Fibroblast of lung (primary cell): Measurements from ENCODE around the gene CENPVL1. TPM values are rescaled to one million over a fixed set of nuclear protein-coding genes. Genes with fewer than 3 reads are reported as not detected.
"Not testable (repeated sequence)": the region's sequence is repeated elsewhere in the genome, so short reads cannot be mapped to it uniquely, and the experiment has no call there.

Experiments
- DNase-seq, 2 donors: peaks; one replicate each; pipeline versions ENCODE4 v3.0.0 to v3.0.0-alpha.2; 2010; ENCODE audit warnings: low read depth in 2 of 2
- H2AFZ ChIP-seq: 2 replicates; pipeline ENCODE4 v1.5.1; 2012; ENCODE audit warnings: low read length, control low read depth, inconsistent platforms
- H3K27ac ChIP-seq: 2 replicates; pipeline ENCODE4 v1.5.1; 2011; ENCODE audit warnings: low read length, control low read depth; ENCODE audit not compliant: insufficient read depth
- H3K27me3 ChIP-seq: 2 replicates; pipeline ENCODE4 v1.5.1; 2011; ENCODE audit warnings: mild to moderate bottlenecking, low read length; ENCODE audit not compliant: control insufficient read depth, insufficient read depth
- H3K36me3 ChIP-seq: 2 replicates; pipeline ENCODE4 v1.5.1; 2011; ENCODE audit warnings: low read length; ENCODE audit not compliant: control insufficient read depth, insufficient read depth
- H3K4me1 ChIP-seq: 2 replicates; pipeline ENCODE4 v1.5.1; 2011; ENCODE audit warnings: low read length; ENCODE audit not compliant: control insufficient read depth, insufficient read depth; ENCODE audit errors: extremely low read depth
- H3K4me2 ChIP-seq: 2 replicates; pipeline ENCODE4 v1.5.1; 2011; ENCODE audit warnings: low read length, control low read depth; ENCODE audit not compliant: insufficient read depth; ENCODE audit errors: extremely low read depth
- H3K4me3 ChIP-seq, 4 experiments: fragments of 200-600 bp in 1 of 4; sonication (generic) in 1 of 4; replicated peaks in 1 of 4; 2 replicates each; pipeline ENCODE4 v1.5.1; 2011 to 2016; ENCODE audit warnings: low read length in 4 of 4, low read depth in 3 of 4, mild to moderate bottlenecking in 3 of 4, control low read depth in 2 of 4, inconsistent platforms in 1 of 4, mixed read lengths in 1 of 4; ENCODE audit not compliant: insufficient read depth in 1 of 4; ENCODE audit errors: control extremely low read depth in 1 of 4
- H3K79me2 ChIP-seq: 2 replicates; pipeline ENCODE4 v1.5.1; 2012; ENCODE audit warnings: mild to moderate bottlenecking, low read length, inconsistent platforms; ENCODE audit not compliant: control insufficient read depth, insufficient read depth
- H3K9ac ChIP-seq: 2 replicates; pipeline ENCODE4 v1.5.1; 2011; ENCODE audit warnings: mild to moderate bottlenecking, low read length, control low read depth; ENCODE audit not compliant: insufficient read depth
- H3K9me3 ChIP-seq: 2 replicates; pipeline ENCODE4 v1.5.1; 2012; ENCODE audit warnings: low read depth, low read length; ENCODE audit not compliant: control insufficient read depth, insufficient read depth
- H4K20me1 ChIP-seq: 2 replicates; pipeline ENCODE4 v1.5.1; 2011; ENCODE audit warnings: low read length; ENCODE audit not compliant: control insufficient read depth, insufficient read depth; ENCODE audit errors: extremely low read depth
- CTCF ChIP-seq, 2 donors: IDR thresholded peaks in 1 of 2; conservative IDR thresholded peaks in 1 of 2; 1 replicate in 1 of 2; 2 replicates in 1 of 2; pipeline ENCODE4 v1.5.1; 2011 to 2012; ENCODE audit warnings: low read length in 2 of 2, control low read depth in 1 of 2, inconsistent platforms in 1 of 2, low read depth in 1 of 2, mild to moderate bottlenecking in 1 of 2
- EZH2 ChIP-seq: IDR thresholded peaks from 2 replicates; pipeline ENCODE4 v1.5.1; 2012; ENCODE audit warnings: low read length, control low read depth, mild to moderate bottlenecking; ENCODE audit errors: missing control alignments
- polyA minus RNA-seq: library from RNA; depleted of rRNA, polyadenylated mRNA; stranded (reverse); fragments of >200 nt; gene quantifications from 2 replicates; pipeline ENCODE4 v1.2.3, GENCODE V29; 2011; ENCODE audit warnings: low replicate concordance
- polyA plus RNA-seq, 2 donors: library from polyadenylated mRNA; depleted of rRNA in 1 of 2; stranded (reverse) in 1 of 2; unstranded in 1 of 2; fragments of >200 nt; gene quantifications; 2 replicates each; pipeline ENCODE4 v1.2.1, GENCODE V29; 2011 to 2012; ENCODE audit warnings: missing spikeins in 1 of 2
- total RNA-seq: library from RNA; depleted of rRNA; stranded (reverse); fragments of >200 nt; gene quantifications from 2 replicates; pipeline ENCODE4 v1.2.1, GENCODE V29; 2014

The CENPVL1 gene
- total RNA-seq = not detected in 2 replicates
- polyA plus RNA-seq = not detected in 2 replicates
- polyA plus RNA-seq (2012) = not detected in 2 replicates
- not detected in 2 replicates for polyA minus RNA-seq

DNA sequence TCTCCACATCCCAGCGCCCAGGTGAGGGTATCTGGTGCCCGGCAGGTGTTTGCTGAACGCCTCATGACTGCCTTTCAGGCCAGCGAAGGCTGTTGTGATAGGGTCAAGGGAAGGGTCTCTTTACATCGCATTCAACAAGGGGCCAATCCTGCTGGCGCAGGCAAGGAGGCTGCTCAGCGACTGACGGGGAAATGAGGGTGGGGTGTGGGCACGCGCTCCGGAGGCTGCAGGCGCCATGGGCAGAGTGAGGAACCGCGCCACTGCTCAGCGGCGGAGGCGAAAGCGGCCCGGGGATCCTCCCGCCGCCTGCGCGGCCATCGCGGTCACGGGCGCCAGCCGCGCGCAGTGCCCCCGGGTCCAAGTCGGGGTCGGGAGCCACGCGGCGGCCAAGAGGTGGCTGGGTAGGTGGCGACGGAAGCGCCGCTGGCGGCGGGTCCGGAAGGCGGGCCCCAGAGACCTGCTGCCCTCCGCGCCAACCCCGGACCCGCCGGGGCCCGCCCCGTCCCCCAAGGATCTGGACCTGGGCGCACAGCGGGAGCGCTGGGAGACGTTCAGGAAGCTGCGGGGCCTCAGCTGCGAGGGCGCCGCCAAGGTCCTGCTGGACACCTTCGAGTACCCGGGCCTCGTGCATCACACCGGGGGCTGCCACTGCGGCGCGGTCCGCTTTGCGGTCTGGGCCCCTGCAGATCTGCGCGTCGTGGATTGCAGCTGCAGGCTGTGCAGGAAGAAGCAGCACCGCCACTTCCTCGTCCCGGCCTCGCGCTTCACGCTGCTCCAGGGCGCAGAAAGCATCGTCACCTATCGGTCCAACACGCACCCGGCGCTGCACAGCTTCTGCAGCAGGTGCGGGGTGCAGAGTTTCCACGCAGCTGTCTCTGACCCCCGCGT is at the start of gene CENPVL1:
Gene CENPVL1 (plus strand): TSS at position 236 of the 888 bp plus-strand sequence. CDS start 0 bp downstream, at position 236.
- not testable (repeated sequence) for H2AFZ ChIP-seq, H3K27ac ChIP-seq, H4K20me1 ChIP-seq, H3K4me3 ChIP-seq, H3K27me3 ChIP-seq, H3K9me3 ChIP-seq, H3K79me2 ChIP-seq, H3K36me3 ChIP-seq, H3K9ac ChIP-seq, DNase-seq, H3K4me2 ChIP-seq, H3K4me1 ChIP-seq

- Histone ChIP-seq H3K4me2 (no peak overlapping the region), H3K4me1 (no peaks in the 10 kb centered on the region), H4K20me1 (no peaks in the 10 kb centered on the region), H3K27ac (no peak overlapping the region), H3K27me3 (no peaks in the 10 kb centered on the region), H2AFZ (no peak overlapping the region), H3K79me2 (no peaks in the 10 kb centered on the region), H3K9me3 (no peaks in the 10 kb centered on the region), H3K9ac (no peak overlapping the region), H3K4me3 (no peak overlapping the region), H3K36me3 (no peaks in the 10 kb centered on the region)
- TF ChIP-seq EZH2 = no peak
- TF ChIP-seq CTCF (conservative IDR thresholded peaks at IDR 0.05 in 1 of 2, IDR thresholded peaks at IDR 0.05 in 1 of 2; ENCODE audit: low read depth in 1 of 2, low read length in 2 of 2) = no peak
- no peak for DNase-seq
Observed at GRCh38 chrX:51665981-51666380, 44.3 kb upstream of the CENPVL1 start.

GRCh38 chrX:51679689-51680433 is 30.5 kb upstream of the CENPVL1 start:
- H3K27me3 ChIP-seq, H3K4me2 ChIP-seq, H3K27ac ChIP-seq, H3K4me1 ChIP-seq, H2AFZ ChIP-seq, H3K9me3 ChIP-seq, H3K4me3 ChIP-seq, H3K79me2 ChIP-seq, H4K20me1 ChIP-seq, DNase-seq, H3K9ac ChIP-seq, H3K36me3 ChIP-seq: not testable (repeated sequence)

DNA sequence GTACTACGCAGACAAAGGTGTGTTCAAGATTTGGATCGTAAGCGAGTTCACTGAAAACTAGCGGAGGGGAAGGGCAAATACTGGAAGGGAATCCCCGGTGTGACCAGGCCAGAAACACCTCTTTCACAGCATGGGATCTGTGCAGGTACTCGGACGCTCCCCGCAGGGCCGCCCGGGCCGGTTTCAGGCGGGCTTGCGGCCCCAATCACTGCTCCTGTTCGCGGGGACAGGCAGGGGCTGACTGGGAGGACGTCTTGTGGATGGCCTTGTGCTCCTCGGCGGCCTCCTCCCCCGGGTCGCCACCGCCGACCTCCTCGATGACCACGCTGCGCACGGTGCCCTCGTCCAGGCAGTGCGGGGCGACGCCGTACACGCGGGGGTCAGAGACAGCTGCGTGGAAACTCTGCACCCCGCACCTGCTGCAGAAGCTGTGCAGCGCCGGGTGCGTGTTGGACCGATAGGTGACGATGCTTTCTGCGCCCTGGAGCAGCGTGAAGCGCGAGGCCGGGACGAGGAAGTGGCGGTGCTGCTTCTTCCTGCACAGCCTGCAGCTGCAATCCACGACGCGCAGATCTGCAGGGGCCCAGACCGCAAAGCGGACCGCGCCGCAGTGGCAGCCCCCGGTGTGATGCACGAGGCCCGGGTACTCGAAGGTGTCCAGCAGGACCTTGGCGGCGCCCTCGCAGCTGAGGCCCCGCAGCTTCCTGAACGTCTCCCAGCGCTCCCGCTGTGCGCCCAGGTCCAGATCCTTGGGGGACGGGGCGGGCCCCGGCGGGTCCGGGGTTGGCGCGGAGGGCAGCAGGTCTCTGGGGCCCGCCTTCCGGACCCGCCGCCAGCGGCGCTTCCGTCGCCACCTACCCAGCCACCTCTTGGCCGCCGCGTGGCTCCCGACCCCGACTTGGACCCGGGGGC is 28.2 kb upstream of the CENPVL1 start:
- H3K36me3 ChIP-seq, H3K4me3 ChIP-seq, H3K27ac ChIP-seq, H4K20me1 ChIP-seq, H3K27me3 ChIP-seq, H3K4me2 ChIP-seq, H3K9me3 ChIP-seq, H3K4me1 ChIP-seq, DNase-seq, H2AFZ ChIP-seq, H3K79me2 ChIP-seq, H3K9ac ChIP-seq: not testable (repeated sequence)

GRCh38 chrX:51682720-51683062 is 27.6 kb upstream of the CENPVL1 start, which contains the start of gene CENPVL2:
CENPVL2 (minus strand) TSS chrX:51682831; CDS start chrX:51682831, 0 bp downstream.
- not testable (repeated sequence) for H3K4me3 ChIP-seq, H2AFZ ChIP-seq, DNase-seq, H3K9me3 ChIP-seq, H3K79me2 ChIP-seq, H3K4me1 ChIP-seq, H3K27ac ChIP-seq, H3K36me3 ChIP-seq, H3K4me2 ChIP-seq, H3K9ac ChIP-seq, H4K20me1 ChIP-seq, H3K27me3 ChIP-seq
